ENCODE data around the gene EVX2. TPM values are rescaled to one million over a fixed set of nuclear protein-coding genes. Genes with fewer than 3 reads are reported as not detected.
A peak's percentile ranks its signal among the peaks of the same experiment; 100 is the strongest.

The EVX2 gene
- total and polyA plus RNA-seq, 12 donors = not detected

GRCh38 chr2:176124110-176124946 lies 40.6 kb upstream of the EVX2 start:
- peak overlapping the region in 1 of 5 donors; percentile 9 for H3K27ac ChIP-seq
- H3K4me1 ChIP-seq (replicated peaks in 1 of 2) = peaks cover 0 to 17% of the 10 kb centered on the region in 2 donors
- no peak for TF ChIP-seq POLR2A (IDR thresholded peaks at IDR 0.05)
- no peak for TF ChIP-seq CTCF (IDR thresholded peaks at IDR 0.05)
- no peaks in the 10 kb centered on the region for H3K9me3 ChIP-seq (replicated peaks in 1 of 3)
- no peaks in the 10 kb centered on the region for H3K36me3 ChIP-seq (replicated peaks in 1 of 2)
- 44 to 63% (median 54%) methylated on average over 20 to 34 of the region's 34 CpGs for WGBS, 4 donors
- no peak for DNase-seq
- intact Hi-C loops (cut with DNase I) = loop anchor here in 1 of 2 donors (5.0 to 10.0 kb wide), 2 partner anchors 513 to 690 kb away; no protein-coding TSS in a partner anchor
- H3K4me3 ChIP-seq = peak overlapping the region in 2 of 4 donors; percentile 7 to 67
- H3K27me3 ChIP-seq = peaks cover 20% of the 10 kb centered on the region

DNA sequence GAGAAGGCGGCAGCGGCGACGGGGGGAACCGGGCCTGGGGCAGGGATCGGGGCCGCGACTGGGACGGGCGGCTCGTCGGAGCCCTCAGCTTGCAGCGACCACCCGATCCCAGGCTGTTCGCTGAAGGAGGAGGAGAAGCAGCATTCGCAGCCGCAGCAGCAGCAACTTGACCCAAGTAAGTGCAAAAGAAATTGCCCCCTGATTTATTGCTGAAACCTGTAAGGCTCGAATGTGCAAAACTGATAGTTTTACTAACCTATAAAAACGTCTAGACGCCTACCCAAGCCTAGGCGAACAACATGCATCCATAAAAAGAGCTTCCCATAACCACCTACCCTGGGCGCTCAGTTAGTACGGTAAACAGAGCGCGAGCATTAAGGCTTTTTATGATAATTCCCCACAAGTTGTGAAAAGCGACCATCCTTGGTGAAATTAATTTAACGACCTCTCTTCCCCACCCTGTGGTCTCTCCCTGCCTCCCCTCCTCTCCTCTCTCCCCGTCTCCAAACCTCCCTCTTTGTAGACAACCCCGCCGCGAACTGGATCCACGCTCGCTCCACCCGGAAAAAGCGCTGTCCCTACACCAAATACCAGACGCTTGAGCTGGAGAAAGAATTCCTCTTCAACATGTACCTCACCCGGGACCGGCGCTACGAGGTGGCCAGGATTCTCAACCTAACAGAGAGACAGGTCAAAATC lies 39.8 kb upstream of the EVX2 start:
- Histone ChIP-seq H3K4me3 (peak overlapping the region; percentile 31 to 67 (median 52)), H3K9me3 (replicated peaks in 1 of 3) (no peaks in the 10 kb centered on the region), H3K27me3 (peaks cover 28% of the 10 kb centered on the region), H3K4me1 (replicated peaks in 1 of 2) (peaks cover 0 to 17% of the 10 kb centered on the region in 2 donors), H3K27ac (peak overlapping the region in 4 of 5 donors; percentile 58 to 88 (median 79)), H3K36me3 (replicated peaks in 1 of 2) (no peaks in the 10 kb centered on the region)
- 16 to 19% (median 18%) methylated on average over 29 to 40 of the region's 40 CpGs for WGBS, 4 donors
- intact Hi-C loops (cut with DNase I) = loop anchor here in 1 of 2 donors (5.0 to 10.0 kb wide), 2 partner anchors 514 to 691 kb away; no protein-coding TSS in a partner anchor
- no peak for DNase-seq
- no peak for TF ChIP-seq POLR2A (IDR thresholded peaks at IDR 0.05)
- TF ChIP-seq CTCF (IDR thresholded peaks at IDR 0.05) = no peak

DNA sequence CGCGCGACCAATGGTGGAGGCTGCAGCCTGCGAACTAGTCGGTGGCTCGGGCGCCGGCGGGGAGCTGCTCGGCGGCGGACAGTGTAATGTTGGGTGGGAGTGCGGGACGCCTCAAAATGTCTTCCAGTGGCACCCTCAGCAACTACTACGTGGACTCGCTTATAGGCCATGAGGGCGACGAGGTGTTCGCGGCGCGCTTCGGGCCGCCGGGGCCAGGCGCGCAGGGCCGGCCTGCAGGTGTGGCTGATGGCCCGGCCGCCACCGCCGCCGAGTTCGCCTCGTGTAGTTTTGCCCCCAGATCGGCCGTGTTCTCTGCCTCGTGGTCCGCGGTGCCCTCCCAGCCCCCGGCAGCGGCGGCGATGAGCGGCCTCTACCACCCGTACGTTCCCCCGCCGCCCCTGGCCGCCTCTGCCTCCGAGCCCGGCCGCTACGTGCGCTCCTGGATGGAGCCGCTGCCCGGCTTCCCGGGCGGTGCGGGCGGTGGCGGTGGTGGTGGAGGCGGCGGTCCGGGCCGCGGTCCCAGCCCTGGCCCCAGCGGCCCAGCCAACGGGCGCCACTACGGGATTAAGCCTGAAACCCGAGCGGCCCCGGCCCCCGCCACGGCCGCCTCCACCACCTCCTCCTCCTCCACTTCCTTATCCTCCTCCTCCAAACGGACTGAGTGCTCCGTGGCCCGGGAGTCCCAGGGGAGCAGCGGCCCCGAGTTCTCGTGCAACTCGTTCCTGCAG lies 39.1 kb upstream of the EVX2 start, which contains the start of gene HOXD9:
HOXD9 (plus strand) TSS at position 37 of the 728 bp plus-strand sequence; CDS start at position 87, 50 bp downstream.
- 0 to 1% (median 1%) methylated on average over 7 to 84 of the region's 84 CpGs for WGBS, 4 donors
- Histone ChIP-seq H3K27ac (peak within 1 kb of the TSS in 4 of 5 donors; percentile 58 to 88 (median 79)), H3K4me1 (replicated peaks in 1 of 2) (peaks cover 0 to 17% of the 10 kb centered on the region in 2 donors), H3K27me3 (peaks cover 35% of the 10 kb centered on the region), H3K36me3 (replicated peaks in 1 of 2) (no peaks in the 10 kb centered on the region), H3K9me3 (replicated peaks in 1 of 3) (no peaks in the 10 kb centered on the region), H3K4me3 (peak within 1 kb of the TSS; percentile 31 to 67 (median 52))
- DNase-seq = peak; percentile 81 to 90 (median 83)
- intact Hi-C loops (cut with DNase I) = loop anchor here in 1 of 2 donors (5.0 to 10.0 kb wide), 2 partner anchors 514 to 692 kb away; no protein-coding TSS in a partner anchor
- peak in 1 of 6 experiments; percentile 3 for TF ChIP-seq CTCF (IDR thresholded peaks at IDR 0.05)
- TF ChIP-seq POLR2A (IDR thresholded peaks at IDR 0.05) = peak; percentile 23 to 69

Data from adrenal gland (tissue), 12 donors.